Dendritic cell treated with granulocyte-macrophage colony-stimulating factor and Interleukin-4, amounts not matched to agents 40 ng/mL and 50 ng/mL, for 4 days (primary cell): ENCODE data around the gene ARID3A.

Source experiments
- H3K27ac Mint-ChIP-seq: one replicate; pipeline ENCODE4 v1.8.0; 2022; ENCODE audit warnings: mild to moderate bottlenecking, mixed read lengths
- H3K27me3 Mint-ChIP-seq: one replicate; pipeline ENCODE4 v1.8.0; 2022; ENCODE audit warnings: mild to moderate bottlenecking, mixed read lengths
- H3K36me3 Mint-ChIP-seq: one replicate; pipeline ENCODE4 v1.8.0; 2022; ENCODE audit warnings: low read depth, mixed read lengths
- H3K4me1 Mint-ChIP-seq: one replicate; pipeline ENCODE4 v1.8.0; 2022; ENCODE audit warnings: low read depth, mixed read lengths
- H3K4me3 Mint-ChIP-seq: one replicate; pipeline ENCODE4 v1.8.0; 2022; ENCODE audit warnings: mild to moderate bottlenecking, moderate library complexity, mixed read lengths
- H3K9me3 Mint-ChIP-seq: one replicate; pipeline ENCODE4 v1.8.0; 2022; ENCODE audit warnings: mixed read lengths
- intact Hi-C: fragments of 100-400 bp; cut with micrococcal nuclease; formaldehyde crosslinking; loops from one replicate; pipeline ENCODE4 v1.15.0; 2022

Gene ARID3A

GRCh38 chr19:899336-900042 is 26.3 kb upstream of the ARID3A start:
- Mint-ChIP-seq H3K4me1 (peaks cover 22% of the 10 kb centered on the region), H3K27me3 (no peaks in the 10 kb centered on the region), H3K36me3 (peaks cover 86% of the 10 kb centered on the region), H3K4me3 (no peak overlapping the region), H3K27ac (no peak overlapping the region), H3K9me3 (no peaks in the 10 kb centered on the region)
- intact Hi-C loops, result no loop called here

GRCh38 chr19:900043-900301 is 25.9 kb upstream of the ARID3A start:
- intact Hi-C loops, result no loop called here
- H3K27me3 Mint-ChIP-seq, result no peaks in the 10 kb centered on the region
- no peak overlapping the region for H3K27ac Mint-ChIP-seq
- no peak overlapping the region for H3K4me3 Mint-ChIP-seq
- H3K4me1 Mint-ChIP-seq, result peaks cover 22% of the 10 kb centered on the region
- H3K36me3 Mint-ChIP-seq, result peaks cover 90% of the 10 kb centered on the region
- H3K9me3 Mint-ChIP-seq, result no peaks in the 10 kb centered on the region

DNA sequence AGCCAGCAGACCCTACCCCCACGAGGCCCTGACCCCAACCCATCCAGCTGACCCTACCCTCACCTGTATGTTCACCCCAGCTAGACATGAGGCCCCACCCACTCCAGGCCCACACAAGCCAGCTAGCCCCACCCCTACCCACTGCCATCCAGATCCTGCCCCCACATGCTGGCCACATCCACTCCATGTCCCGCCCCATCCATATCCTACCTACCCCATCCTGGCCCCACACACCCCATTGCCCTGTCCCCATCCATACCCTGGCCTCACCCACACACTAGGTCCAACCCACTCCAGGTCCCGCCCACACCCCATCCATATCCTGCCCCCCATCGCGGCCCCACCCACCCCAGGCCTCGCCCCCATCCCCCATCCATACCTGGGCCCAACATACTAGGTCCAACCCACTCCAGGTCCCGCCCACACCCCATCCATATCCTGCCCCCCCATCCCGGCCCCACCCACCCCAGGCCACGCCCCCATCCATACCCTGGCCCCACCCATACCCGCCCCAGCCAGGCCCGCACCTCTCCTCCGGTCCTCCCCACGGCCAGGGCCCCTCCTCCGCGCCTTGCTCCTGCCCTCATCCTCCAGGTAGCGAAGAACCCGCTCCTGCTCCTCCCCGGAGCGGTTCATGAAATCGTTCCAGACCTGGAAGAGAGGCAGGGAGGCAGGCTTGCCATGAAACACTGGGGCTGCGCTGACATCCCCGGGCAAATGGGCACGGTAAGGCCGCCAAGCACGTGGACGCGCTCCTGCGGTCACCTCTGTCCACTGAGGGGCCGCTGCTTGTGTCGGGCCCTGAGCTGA is 25.3 kb upstream of the ARID3A start:
- H3K36me3 Mint-ChIP-seq, result peaks cover 90% of the 10 kb centered on the region
- no peaks in the 10 kb centered on the region for H3K27me3 Mint-ChIP-seq
- intact Hi-C loops, result no loop called here
- H3K4me1 Mint-ChIP-seq, result peaks cover 17% of the 10 kb centered on the region
- no peaks in the 10 kb centered on the region for H3K9me3 Mint-ChIP-seq
- H3K27ac Mint-ChIP-seq, result no peak overlapping the region
- H3K4me3 Mint-ChIP-seq, result no peak overlapping the region

DNA sequence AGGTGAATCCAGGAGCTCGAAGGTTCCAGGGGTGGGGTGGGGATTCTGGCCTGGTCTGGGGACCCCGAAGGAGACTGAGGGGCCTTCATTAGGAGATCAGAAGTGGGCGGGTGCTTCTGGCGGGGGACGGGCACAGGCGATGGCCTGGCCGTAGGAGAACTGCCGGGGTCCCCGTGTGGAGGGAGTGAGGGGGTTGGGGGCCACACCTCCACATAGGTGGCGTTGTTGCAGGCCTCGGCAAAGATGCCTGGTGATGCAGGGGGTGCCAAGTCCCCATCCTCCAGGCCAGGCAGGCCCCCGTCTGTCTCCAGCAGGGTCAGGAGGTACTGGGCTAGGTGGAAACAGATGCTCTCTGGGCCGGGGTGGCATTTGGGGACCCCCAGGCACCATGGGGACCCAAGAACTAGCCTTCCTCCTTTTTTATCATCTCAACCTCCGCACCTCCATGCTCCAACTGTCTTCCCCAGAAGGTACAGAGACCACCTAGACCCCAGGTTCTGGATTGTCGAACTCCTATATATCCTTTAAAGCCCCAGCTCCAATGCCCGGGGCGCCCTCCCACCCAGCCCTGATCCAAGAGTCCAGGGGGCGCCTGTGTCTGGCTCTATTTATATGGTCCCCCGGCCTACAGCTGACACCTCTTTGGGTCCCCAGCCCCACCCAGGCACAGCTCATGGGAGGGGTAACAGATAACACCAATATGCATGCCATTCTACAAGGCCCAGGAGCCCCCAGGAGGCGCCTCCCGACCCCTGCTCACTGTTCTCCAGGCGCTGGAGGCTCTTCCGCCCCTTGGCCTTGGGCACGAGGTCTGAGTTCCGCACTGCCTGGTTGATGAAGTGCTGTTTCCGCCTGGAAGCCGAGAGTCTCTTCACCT is 24.4 kb upstream of the ARID3A start:
- Mint-ChIP-seq H3K9me3 (no peaks in the 10 kb centered on the region), H3K36me3 (peaks cover 87% of the 10 kb centered on the region), H3K4me1 (peaks cover 16% of the 10 kb centered on the region), H3K27me3 (no peaks in the 10 kb centered on the region), H3K27ac (no peak overlapping the region), H3K4me3 (no peak overlapping the region)
- intact Hi-C loops, result no loop called here

GRCh38 chr19:902093-902370 is 23.8 kb upstream of the ARID3A start:
- Mint-ChIP-seq H3K4me3 (no peak overlapping the region), H3K9me3 (no peaks in the 10 kb centered on the region), H3K27me3 (no peaks in the 10 kb centered on the region), H3K27ac (no peak overlapping the region), H3K4me1 (peaks cover 21% of the 10 kb centered on the region), H3K36me3 (peaks cover 87% of the 10 kb centered on the region)
- intact Hi-C loops, result no loop called here

DNA sequence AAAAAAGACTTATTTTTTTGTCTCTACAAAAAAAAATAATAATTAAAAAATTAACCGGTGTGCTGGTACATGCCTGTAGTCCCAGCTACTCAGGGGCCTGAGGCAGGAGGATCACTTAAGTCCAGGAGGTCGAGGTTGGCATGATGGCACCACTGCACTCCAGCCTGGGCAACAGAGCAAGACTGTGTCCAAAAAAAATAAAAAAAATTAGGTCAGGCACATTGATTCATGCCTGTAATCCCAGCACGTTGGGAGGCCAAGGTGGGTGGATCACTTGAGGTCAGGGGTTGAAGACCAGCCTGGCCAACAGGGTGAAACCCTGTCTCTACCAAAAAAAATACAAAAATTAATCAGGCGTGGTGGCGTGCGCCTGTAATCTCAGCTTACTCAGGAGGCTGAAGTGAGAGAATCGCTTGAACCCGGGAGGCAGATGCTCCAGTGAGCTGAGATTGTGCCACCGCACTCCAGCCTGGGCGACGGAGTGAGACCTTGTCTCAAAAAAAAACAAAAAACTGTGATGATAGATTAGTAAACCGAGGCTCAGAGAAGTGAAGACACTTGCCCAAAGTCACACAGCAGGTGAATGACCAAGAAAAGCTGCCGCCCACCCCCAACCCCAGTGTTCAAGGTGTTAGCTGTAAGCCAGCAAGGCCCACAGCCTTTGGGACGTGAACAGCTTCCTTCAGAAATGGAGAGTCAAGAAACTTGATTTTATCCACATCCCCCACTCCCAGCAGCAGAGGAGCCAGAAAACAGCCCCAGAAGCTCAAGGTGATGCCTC is 23.2 kb upstream of the ARID3A start:
- Mint-ChIP-seq H3K9me3 (no peaks in the 10 kb centered on the region), H3K4me3 (no peak overlapping the region), H3K4me1 (peaks cover 27% of the 10 kb centered on the region), H3K36me3 (peaks cover 81% of the 10 kb centered on the region), H3K27me3 (no peaks in the 10 kb centered on the region), H3K27ac (no peak overlapping the region)
- intact Hi-C loops, result no loop called here

DNA sequence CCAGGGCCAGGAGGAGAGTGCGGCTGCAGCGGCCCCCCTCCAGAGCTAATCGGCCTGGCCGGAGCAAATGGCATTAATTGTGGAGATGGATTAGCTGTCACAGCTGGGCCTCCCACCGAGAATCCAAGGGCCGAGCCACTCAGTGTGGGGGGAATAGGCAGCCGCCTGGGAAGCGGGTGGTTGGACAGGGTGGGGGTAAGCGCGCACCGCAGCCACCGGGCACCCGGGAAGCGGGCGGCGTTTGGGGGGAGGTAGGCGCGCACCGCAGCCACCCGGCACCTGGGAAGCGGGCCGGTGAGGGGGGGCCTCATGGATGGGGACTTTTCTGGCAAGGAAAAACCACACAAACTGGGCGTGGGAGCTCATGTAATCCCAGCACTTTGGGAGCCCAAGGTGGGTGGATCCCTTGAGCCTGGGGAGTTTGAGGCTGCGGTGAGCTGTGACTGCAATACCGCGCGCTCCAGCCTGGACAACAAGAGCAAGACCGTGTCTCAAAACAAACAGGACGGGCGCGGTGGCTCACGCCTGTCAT is 22.5 kb upstream of the ARID3A start:
- intact Hi-C loops, result no loop called here
- Mint-ChIP-seq H3K4me1 (peaks cover 33% of the 10 kb centered on the region), H3K27me3 (no peaks in the 10 kb centered on the region), H3K9me3 (no peaks in the 10 kb centered on the region), H3K36me3 (peaks cover 74% of the 10 kb centered on the region), H3K4me3 (no peak overlapping the region), H3K27ac (no peak overlapping the region)

GRCh38 chr19:904545-904944 is 21.3 kb upstream of the ARID3A start:
- no peak overlapping the region for H3K4me3 Mint-ChIP-seq
- H3K36me3 Mint-ChIP-seq, result peaks cover 68% of the 10 kb centered on the region
- peaks cover 45% of the 10 kb centered on the region for H3K4me1 Mint-ChIP-seq
- intact Hi-C loops, result no loop called here
- H3K27ac Mint-ChIP-seq, result no peak overlapping the region
- no peaks in the 10 kb centered on the region for H3K27me3 Mint-ChIP-seq
- no peaks in the 10 kb centered on the region for H3K9me3 Mint-ChIP-seq

DNA sequence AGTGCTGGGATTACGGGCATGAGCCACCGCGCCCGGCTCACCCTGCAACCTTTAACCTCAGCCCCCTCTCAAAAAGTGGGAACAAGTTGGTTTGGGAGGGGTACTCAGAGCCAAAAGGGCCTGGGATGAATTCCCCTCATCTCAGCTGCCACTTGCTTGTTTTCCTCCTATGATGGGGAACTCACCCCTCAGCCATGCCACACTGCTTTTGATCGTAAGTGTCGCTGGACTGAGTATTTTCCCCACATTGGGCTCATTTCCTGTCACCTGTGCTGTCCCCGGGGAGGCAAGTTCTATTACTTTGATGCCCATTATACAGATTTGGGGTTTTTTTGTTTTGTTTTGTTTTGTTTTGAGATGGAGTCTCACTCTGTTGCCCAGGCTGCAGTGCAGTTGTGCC is 19.4 kb upstream of the ARID3A start:
- Mint-ChIP-seq H3K9me3 (no peaks in the 10 kb centered on the region), H3K4me3 (no peak overlapping the region), H3K27ac (no peak overlapping the region), H3K36me3 (peaks cover 58% of the 10 kb centered on the region), H3K27me3 (no peaks in the 10 kb centered on the region), H3K4me1 (peaks cover 45% of the 10 kb centered on the region)
- intact Hi-C loops, result no loop called here

- Mint-ChIP-seq H3K27ac (peak overlapping the region; percentile 86), H3K27me3 (no peaks in the 10 kb centered on the region), H3K9me3 (no peaks in the 10 kb centered on the region), H3K4me3 (no peak overlapping the region), H3K4me1 (peaks cover 40% of the 10 kb centered on the region), H3K36me3 (peaks cover 50% of the 10 kb centered on the region)
- intact Hi-C loops, result no loop called here
Observed at GRCh38 chr19:907183-907853, 18.5 kb upstream of the ARID3A start.

- peaks cover 50% of the 10 kb centered on the region for H3K4me1 Mint-ChIP-seq
- H3K36me3 Mint-ChIP-seq, result peaks cover 22% of the 10 kb centered on the region
- no peak overlapping the region for H3K27ac Mint-ChIP-seq
- H3K4me3 Mint-ChIP-seq, result peak overlapping the region; percentile 46
- H3K9me3 Mint-ChIP-seq, result no peaks in the 10 kb centered on the region
- intact Hi-C loops, result loop anchor here (2.0 kb wide), 1 partner anchor 49 kb away; no protein-coding TSS in a partner anchor
- peaks cover 7% of the 10 kb centered on the region for H3K27me3 Mint-ChIP-seq
Observed at GRCh38 chr19:911197-912033, 14.4 kb upstream of the ARID3A start.

- intact Hi-C loops, result loop anchor here (2.0 kb wide), 1 partner anchor 50 kb away; no protein-coding TSS in a partner anchor
- peaks cover 41% of the 10 kb centered on the region for H3K4me1 Mint-ChIP-seq
- peak overlapping the region; percentile 85 for H3K27ac Mint-ChIP-seq
- peaks cover 16% of the 10 kb centered on the region for H3K36me3 Mint-ChIP-seq
- peak overlapping the region; percentile 89 for H3K4me3 Mint-ChIP-seq
- H3K9me3 Mint-ChIP-seq, result no peaks in the 10 kb centered on the region
- H3K27me3 Mint-ChIP-seq, result peaks cover 14% of the 10 kb centered on the region
Observed at GRCh38 chr19:912181-913079, 13.4 kb upstream of the ARID3A start.
